Superior temporal gyrus (tissue), 1 donor: ENCODE measurements around the gene ITSN2.
"Not testable (repeated sequence)": the region's sequence is repeated elsewhere in the genome, so short reads cannot be mapped to it uniquely, and the experiment has no call there.

Experiments used
- DNase-seq: peaks from one replicate; pipeline ENCODE4 v3.0.0-alpha.2; 2016; ENCODE audit errors: extremely low spot score

The ITSN2 gene

GRCh38 chr2:24360050-24360962 is at the start of gene ITSN2:
Gene ITSN2, minus strand, starts transcription at chr2:24360536. Its CDS starts 32,454 bp downstream, at chr2:24328082.
- peak; percentile 63 for DNase-seq

- no peak for DNase-seq
These were observed 48.8 kb upstream of the ITSN2 start for GRCh38 chr2:24409171-24409570.

- DNase-seq, result not testable (repeated sequence)
These were observed 48.4 kb upstream of the ITSN2 start for GRCh38 chr2:24408704-24409103.

GRCh38 chr2:24404491-24404921 is 44.2 kb upstream of the ITSN2 start:
- no peak for DNase-seq

- DNase-seq, result no peak
These were observed 43.5 kb upstream of the ITSN2 start for GRCh38 chr2:24403832-24404212.

- no peak for DNase-seq
These were observed 43.0 kb upstream of the ITSN2 start for GRCh38 chr2:24403168-24403831.

- no peak for DNase-seq
These were observed 42.1 kb upstream of the ITSN2 start for GRCh38 chr2:24402242-24403097.

GRCh38 chr2:24400207-24400907 is 40.0 kb upstream of the ITSN2 start:
- DNase-seq, result no peak

- DNase-seq, result no peak
These were observed 39.3 kb upstream of the ITSN2 start for GRCh38 chr2:24399434-24400206.

- no peak for DNase-seq
These were observed 34.7 kb upstream of the ITSN2 start for GRCh38 chr2:24394998-24395397.

- DNase-seq, result no peak
These were observed 32.3 kb upstream of the ITSN2 start for GRCh38 chr2:24392542-24393059.

GRCh38 chr2:24385366-24385765 is 25.0 kb upstream of the ITSN2 start:
- DNase-seq, result no peak

- peak; percentile 87 for DNase-seq
These were observed 22.2 kb upstream of the ITSN2 start for GRCh38 chr2:24382363-24383073.

- DNase-seq, result no peak
These were observed 20.5 kb upstream of the ITSN2 start for GRCh38 chr2:24380820-24381219.

GRCh38 chr2:24375349-24376087 is 15.2 kb upstream of the ITSN2 start:
- DNase-seq, result no peak

GRCh38 chr2:24374301-24374700 is 14.0 kb upstream of the ITSN2 start:
- DNase-seq, result no peak

- DNase-seq, result no peak
These were observed 11.7 kb upstream of the ITSN2 start for GRCh38 chr2:24372033-24372432.

- no peak for DNase-seq
These were observed 5.5 kb upstream of the ITSN2 start for GRCh38 chr2:24365826-24366225.

- no peak for DNase-seq
These were observed 4.7 kb upstream of the ITSN2 start for GRCh38 chr2:24365051-24365450.
